Raji (cell line): ENCODE measurements around the gene ST6GAL1.

Experiments
- POLR2A ChIP-seq: IDR thresholded peaks from 2 replicates; pipeline ENCODE4 v1.6.1; 2011; ENCODE audit warnings: low read depth, low read length, control low read depth; ENCODE audit not compliant: insufficient read depth

The ST6GAL1 gene

GRCh38 chr3:187021748-187022402 is 91.5 kb downstream of the ST6GAL1 start:
- peak; percentile 95 for TF ChIP-seq POLR2A

- no peak; the same call in 1 of the 2 replicates for TF ChIP-seq POLR2A
Observed at GRCh38 chr3:187022403-187023029, 92.2 kb downstream of the ST6GAL1 start.

- TF ChIP-seq POLR2A = no peak
Observed at GRCh38 chr3:187024536-187025226, 94.4 kb downstream of the ST6GAL1 start.

- no peak for TF ChIP-seq POLR2A
Observed at GRCh38 chr3:187025254-187025655, 94.9 kb downstream of the ST6GAL1 start.

DNA sequence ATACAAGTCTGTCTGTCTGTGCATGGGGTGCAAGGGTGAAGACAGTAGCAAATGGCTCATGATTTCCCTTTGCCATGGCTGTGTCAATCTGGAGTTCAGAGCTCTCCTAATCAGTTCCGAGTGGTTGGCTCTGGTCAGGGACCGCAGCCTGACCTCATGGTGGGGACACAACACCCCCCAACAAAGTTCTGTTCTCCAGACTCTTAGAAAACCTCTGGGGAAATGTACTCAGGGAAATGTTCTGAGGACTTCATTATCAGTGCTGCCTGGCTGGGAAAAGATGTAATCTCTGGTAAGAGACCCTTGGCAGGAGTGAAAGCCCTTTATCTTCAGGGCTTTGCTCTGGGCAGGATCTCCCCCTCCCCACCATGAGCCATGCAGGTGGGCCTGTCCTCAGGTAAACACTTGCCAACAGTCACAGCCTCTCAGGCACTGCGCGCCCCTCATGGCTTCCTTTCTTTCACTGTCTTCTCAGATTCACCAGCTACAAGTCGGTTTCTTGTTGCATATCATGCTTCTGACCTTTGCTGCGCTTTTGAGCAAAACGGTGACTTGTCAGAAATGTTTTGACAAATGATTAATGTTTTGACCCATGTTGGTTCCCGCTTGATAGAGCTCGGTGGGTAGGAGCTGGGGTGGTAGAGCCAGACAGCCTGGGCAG is 95.5 kb downstream of the ST6GAL1 start:
- TF ChIP-seq POLR2A = peak; percentile 30; the same call in 1 of the 2 replicates

GRCh38 chr3:187026317-187026670 is 96.0 kb downstream of the ST6GAL1 start:
- no peak; the same call in 1 of the 2 replicates for TF ChIP-seq POLR2A

DNA sequence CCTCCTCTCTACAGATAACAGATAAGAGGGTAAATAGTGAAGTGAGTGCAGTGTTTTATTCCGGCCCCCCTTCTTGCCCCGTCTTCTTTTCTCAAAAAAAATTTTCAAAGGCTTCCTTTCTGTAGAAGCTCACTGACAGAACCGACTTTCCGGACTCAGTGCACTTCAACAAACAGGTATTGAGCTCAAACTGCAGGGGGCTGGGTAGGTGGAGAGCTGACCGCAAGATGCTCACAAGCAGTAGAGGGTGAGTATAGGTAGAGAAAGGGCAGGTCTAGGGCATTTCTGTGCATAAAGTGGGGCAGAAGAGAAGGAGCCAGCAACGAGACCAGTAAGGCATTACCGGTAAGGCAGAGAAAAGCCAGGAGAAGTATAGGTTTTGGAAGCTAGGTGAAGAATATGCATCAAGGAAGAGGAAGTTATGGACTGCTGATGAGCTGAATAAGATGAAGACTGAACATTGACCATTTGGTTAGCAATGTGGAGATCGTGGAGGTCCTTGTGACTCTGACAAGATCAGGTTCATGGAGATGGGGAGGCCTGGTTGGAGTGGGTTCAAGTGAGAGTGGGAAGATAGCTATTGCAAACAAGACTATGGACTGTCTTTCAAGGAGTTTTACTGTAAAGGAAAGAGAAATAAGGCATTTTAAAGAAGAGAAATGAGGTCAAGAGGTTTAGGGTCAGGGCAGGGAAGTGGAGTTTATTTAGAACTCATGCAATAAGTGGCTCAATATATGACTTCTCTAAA is 97.4 kb downstream of the ST6GAL1 start:
- TF ChIP-seq POLR2A = no peak

DNA sequence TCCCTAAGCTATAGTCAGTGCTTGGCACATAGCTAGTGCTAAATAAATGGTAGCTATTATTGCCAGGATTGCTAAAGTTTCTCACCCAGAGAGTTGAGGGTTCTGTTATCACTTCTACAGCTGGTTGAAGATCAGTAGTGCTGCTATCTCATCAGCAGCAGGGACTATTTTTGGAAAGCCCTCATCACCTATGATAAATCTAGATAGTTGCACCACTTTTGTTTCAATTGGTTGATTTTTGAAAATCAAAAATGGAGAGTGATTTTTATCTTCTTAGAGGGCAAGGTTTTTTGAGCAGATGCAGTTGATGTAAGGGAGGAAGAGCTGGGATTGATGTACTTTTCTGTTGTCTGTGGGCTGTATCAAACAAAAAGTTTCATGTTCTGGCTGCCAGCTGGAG is 101.6 kb downstream of the ST6GAL1 start:
- no peak for TF ChIP-seq POLR2A

DNA sequence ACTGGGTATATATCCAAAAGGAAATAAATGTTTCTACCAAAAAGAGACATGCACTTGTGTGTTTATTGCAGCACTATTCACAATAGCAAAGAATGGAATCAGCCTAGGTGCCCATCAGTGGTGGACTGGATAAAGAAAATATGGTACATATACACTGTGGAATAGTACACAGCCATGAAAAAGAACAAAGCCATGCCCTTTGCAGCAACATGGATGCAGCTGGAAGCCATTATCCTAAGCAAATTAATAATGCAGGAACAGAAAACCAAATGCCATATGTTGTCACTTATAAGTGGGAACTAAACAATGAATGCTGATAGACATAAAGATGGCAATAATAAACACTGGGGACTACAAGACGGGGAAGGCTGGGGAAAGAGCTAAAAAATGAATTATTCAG is 106.1 kb downstream of the ST6GAL1 start:
- no peak for TF ChIP-seq POLR2A

- no peak for TF ChIP-seq POLR2A
Observed at GRCh38 chr3:187039100-187039722, 108.9 kb downstream of the ST6GAL1 start.

- no peak for TF ChIP-seq POLR2A
Observed at GRCh38 chr3:187039723-187040414, 109.5 kb downstream of the ST6GAL1 start.

DNA sequence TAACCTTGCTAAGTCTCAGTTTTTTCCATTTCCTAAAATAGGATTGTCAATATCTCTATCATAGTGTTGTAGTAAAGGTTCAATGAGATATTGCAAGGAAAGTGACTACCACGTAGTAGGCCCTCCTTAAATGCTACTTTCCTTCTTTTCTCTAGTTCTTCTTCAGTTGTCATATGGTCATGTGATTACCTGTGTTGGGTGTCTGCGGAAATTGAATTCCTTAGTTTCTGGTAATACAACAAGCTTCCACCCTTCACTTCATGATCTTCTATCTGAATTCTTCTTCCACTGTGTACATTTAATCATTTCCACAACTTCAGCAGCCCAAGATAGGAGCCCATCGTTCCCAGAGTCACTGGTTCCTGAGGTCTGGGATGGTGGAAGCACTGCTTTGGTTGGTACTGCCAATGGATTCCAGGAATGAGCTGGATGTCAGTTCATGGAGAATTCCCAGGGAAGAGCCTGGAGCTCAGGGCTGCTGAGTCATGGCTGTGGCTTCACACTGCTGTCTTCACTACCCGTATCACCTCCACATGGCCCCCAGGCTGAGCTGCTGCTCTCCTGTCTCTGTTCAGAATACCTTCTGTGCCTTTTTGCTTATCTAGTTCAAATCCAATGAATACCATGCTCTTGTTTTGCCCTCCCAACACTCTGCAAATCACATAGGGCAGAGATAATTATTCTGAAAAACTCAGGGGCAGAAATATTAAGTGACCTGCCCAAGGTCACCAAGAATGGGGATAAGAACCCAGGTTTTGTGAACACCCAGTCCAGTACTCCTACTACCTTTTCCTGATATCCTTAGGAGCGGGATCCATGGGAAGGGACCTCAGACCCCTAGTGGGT is 110.4 kb downstream of the ST6GAL1 start:
- no peak for TF ChIP-seq POLR2A
